GM18951 (cell line): Measurements from ENCODE around the gene ACTR2.

Experiments
- POLR2A ChIP-seq: IDR thresholded peaks from 4 replicates; pipeline ENCODE4 v1.6.1; 2011; ENCODE audit warnings: mild to moderate bottlenecking; ENCODE audit not compliant: insufficient read length, insufficient read depth; ENCODE audit errors: extremely low read depth
- in situ Hi-C: fragments of 300-500 bp; cut with MboI; formaldehyde crosslinking; loops from one replicate; pipeline ENCODE4 v1.12.0; 2022; ENCODE audit warnings: low sequenced_read_pairs, mixed read lengths, inconsistent platforms; ENCODE audit not compliant: unreplicated experiment

Gene ACTR2

GRCh38 chr2:65294701-65295100 lies 67.1 kb downstream of the ACTR2 start:
- in situ Hi-C loops, result no loop called here
- TF ChIP-seq POLR2A, result no peak

- TF ChIP-seq POLR2A, result no peak
- in situ Hi-C loops, result no loop called here
Observed at GRCh38 chr2:65296971-65297370, 69.3 kb downstream of the ACTR2 start.

GRCh38 chr2:65297544-65297943 lies 69.9 kb downstream of the ACTR2 start:
- in situ Hi-C loops, result no loop called here

GRCh38 chr2:65298089-65298488 lies 70.5 kb downstream of the ACTR2 start:
- no peak for TF ChIP-seq POLR2A
- in situ Hi-C loops, result no loop called here

More at GRCh38 chr2:65297544-65297943, 69.9 kb downstream of the ACTR2 start:
- no peak for TF ChIP-seq POLR2A

GRCh38 chr2:65299246-65299645 lies 71.6 kb downstream of the ACTR2 start:
- no peak for TF ChIP-seq POLR2A
- in situ Hi-C loops, result no loop called here

- in situ Hi-C loops, result no loop called here
- TF ChIP-seq POLR2A, result no peak
Observed at GRCh38 chr2:65300134-65300760, 72.6 kb downstream of the ACTR2 start.

- in situ Hi-C loops, result no loop called here
- TF ChIP-seq POLR2A, result no peak
Observed at GRCh38 chr2:65300761-65301711, 73.4 kb downstream of the ACTR2 start.

GRCh38 chr2:65305934-65306333 lies 78.3 kb downstream of the ACTR2 start:
- TF ChIP-seq POLR2A, result no peak
- in situ Hi-C loops, result no loop called here

- no peak for TF ChIP-seq POLR2A
- in situ Hi-C loops, result no loop called here
Observed at GRCh38 chr2:65309699-65310098, 82.1 kb downstream of the ACTR2 start.

- in situ Hi-C loops, result no loop called here
Observed at GRCh38 chr2:65311049-65311448, 83.4 kb downstream of the ACTR2 start.

GRCh38 chr2:65311596-65311995 lies 84.0 kb downstream of the ACTR2 start:
- in situ Hi-C loops, result no loop called here
- TF ChIP-seq POLR2A, result no peak

More at GRCh38 chr2:65311049-65311448, 83.4 kb downstream of the ACTR2 start:
- TF ChIP-seq POLR2A, result no peak

- in situ Hi-C loops, result no loop called here
- TF ChIP-seq POLR2A, result no peak
Observed at GRCh38 chr2:65313126-65313953, 85.7 kb downstream of the ACTR2 start.

GRCh38 chr2:65313954-65314256 lies 86.3 kb downstream of the ACTR2 start:
- no peak for TF ChIP-seq POLR2A
- in situ Hi-C loops, result no loop called here
